HG03521 (cell line): Measurements from ENCODE around the gene VN1R4.
"Not testable (repeated sequence)": the region's sequence is repeated elsewhere in the genome, so short reads cannot be mapped to it uniquely, and the experiment has no call there.

Experiments used
- ATAC-seq: cut with Tn5 transposase; IDR thresholded peaks from one replicate; pipeline ENCODE4 v1.9.1; 2021; ENCODE audit warnings: mild to moderate bottlenecking, moderate library complexity; ENCODE audit not compliant: unreplicated experiment

Gene VN1R4

DNA sequence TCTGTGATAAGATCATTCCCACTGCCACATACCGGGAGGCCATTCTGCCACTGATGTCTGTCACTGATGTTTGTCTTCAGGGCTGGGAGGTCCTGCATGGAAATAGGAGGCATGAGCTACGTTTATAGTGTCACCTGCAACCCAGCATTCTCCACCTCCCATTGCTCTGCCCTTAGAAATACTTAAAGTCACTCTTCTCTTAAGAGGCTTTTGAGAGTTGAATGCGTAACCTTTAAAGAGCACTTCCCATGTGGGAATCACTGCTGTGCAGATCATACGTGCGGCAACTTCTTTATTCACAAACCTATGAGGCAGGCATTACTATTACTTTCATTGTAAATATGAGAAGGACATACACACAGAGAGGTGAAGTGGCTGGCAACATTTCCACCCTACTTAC, at the start of gene VN1R4:
VN1R4 (minus strand) TSS at position 101 of the 400 bp plus-strand sequence; CDS start at position 43, 58 bp downstream.
- ATAC-seq, result not testable (repeated sequence)

GRCh38 chr19:53311897-53312296, 44.4 kb upstream of the VN1R4 start:
- ATAC-seq, result no peak

DNA sequence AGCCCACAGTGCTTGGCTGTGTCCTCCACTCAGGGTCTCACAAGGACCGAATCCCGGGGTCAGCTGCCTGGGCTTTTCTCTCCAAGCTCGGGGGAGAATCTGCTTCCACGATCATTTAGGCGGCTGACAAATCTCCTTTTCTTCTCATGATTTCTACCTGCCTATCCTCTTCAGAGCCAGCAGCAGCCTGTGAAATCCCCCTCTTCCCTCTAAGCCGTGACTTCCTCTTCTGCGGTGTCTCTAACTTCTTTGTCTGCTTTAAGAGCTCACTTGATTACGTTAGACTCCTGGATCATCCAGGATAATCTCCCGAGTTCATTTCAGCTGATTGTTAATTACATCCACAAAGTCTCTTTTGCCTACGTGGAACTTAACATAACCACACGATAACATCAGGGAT, 43.5 kb upstream of the VN1R4 start:
- ATAC-seq, result no peak

DNA sequence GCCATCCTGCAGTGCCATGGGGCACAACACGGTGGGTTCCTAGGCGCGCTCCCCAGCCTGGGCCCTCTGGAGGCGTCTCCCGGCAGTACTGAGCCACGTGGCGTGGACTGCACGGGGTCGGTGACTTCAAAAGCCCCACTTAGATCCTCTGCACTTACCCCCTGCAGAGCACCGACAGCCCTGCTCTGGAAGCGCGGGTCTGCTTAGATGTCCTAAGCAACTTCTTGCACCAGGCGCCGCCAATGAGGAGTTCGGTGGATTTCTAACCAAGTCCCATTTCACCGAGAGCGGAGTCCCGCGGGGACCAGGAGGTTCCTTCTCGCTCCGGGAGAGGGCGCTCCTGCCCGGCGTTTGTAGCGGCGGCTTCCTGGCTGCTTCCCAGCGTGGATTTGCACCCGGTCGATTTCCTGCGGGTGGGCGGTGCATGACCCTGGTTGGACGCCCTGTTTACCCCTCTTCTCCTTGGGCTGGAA, 40.9 kb upstream of the VN1R4 start:
- ATAC-seq, result no peak

GRCh38 chr19:53301341-53301740, 33.8 kb upstream of the VN1R4 start:
- not testable (repeated sequence) for ATAC-seq

- ATAC-seq, result no peak
Observed at GRCh38 chr19:53294786-53295441, 27.4 kb upstream of the VN1R4 start.

GRCh38 chr19:53290758-53291549, 23.4 kb upstream of the VN1R4 start:
- ATAC-seq, result no peak

GRCh38 chr19:53285087-53285486, 17.6 kb upstream of the VN1R4 start:
- no peak for ATAC-seq

DNA sequence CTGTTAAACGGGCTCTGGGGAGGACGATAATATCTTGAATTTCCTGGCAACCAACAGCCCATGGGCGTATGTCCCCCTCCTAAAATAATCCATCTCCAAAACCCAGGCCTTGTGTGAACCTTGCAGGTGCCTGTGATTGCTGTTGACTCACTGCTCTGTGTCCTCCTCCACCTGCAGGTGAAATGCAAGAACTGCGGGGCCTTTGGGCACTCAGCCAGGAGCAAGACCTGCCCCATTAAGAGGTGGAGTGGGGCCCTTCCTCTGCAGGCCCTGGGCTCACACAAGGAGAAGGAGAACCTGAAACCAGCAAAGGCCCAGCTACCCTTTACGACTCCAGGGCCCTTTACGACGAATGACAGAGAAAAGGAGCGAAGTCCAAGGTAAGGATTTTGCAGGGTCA, 14.4 kb upstream of the VN1R4 start:
- not testable (repeated sequence) for ATAC-seq

DNA sequence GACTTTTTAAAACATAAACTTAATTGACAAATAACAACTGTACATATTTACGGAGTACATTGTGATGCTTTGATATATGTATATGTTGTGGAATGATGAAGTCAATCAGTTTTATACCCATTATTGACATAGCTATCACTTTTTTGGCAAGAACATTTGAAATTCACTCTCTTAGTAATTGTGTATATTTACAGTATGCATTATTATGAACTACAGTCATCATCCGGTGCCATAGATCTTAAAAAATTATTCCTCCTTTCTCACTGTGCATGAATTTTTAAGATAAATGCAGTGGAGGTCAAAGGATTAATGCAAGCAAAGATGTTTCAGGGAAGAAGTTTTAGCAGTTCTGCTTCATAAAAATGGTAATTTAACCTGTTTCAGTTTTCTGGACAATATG, 8.0 kb upstream of the VN1R4 start:
- no peak for ATAC-seq

DNA sequence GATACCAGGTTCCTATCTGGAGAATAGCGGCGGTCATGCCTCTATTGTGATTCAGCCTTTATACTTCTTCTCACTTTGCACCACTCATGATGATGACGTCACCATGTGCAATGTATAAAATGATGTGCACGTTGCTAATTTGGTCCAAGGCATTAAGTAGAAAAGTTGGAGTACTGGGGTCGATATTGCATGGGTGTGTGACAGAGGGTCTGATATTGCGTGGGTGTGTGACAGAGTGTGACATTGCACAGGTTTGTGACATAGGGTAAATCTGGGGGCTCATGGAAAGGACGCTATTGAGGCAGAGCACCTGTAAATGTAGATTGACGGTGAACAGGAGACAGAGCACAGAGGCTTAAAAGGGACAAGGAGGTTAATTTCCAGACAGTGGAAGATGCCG, 4.5 kb upstream of the VN1R4 start:
- ATAC-seq, result no peak

DNA sequence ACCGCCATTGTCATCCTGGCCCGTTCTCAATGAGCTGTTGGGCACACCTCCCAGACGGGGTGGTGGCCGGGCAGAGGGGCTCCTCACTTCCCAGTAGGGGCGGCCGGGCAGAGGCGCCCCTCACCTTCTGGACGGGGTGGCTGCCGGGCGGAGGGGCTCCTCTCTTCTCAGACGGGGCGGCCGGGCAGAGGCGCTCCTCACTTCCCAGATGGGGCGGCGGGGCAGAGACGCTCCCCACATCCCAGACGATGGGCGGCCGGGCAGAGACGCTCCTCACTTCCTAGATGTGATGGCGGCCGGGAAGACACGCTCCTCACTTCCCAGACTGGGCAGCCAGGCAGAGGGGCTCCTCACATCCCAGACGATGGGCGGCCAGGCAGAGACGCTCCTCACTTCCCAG, 2.3 kb upstream of the VN1R4 start:
- not testable (repeated sequence) for ATAC-seq

- ATAC-seq, result not testable (repeated sequence)
Observed at GRCh38 chr19:53257715-53258342, 9.7 kb downstream of the VN1R4 start, which contains the start of gene VN1R2. VN1R2 (plus strand) TSS chr19:53258292; CDS start chr19:53258376, 84 bp downstream.

DNA sequence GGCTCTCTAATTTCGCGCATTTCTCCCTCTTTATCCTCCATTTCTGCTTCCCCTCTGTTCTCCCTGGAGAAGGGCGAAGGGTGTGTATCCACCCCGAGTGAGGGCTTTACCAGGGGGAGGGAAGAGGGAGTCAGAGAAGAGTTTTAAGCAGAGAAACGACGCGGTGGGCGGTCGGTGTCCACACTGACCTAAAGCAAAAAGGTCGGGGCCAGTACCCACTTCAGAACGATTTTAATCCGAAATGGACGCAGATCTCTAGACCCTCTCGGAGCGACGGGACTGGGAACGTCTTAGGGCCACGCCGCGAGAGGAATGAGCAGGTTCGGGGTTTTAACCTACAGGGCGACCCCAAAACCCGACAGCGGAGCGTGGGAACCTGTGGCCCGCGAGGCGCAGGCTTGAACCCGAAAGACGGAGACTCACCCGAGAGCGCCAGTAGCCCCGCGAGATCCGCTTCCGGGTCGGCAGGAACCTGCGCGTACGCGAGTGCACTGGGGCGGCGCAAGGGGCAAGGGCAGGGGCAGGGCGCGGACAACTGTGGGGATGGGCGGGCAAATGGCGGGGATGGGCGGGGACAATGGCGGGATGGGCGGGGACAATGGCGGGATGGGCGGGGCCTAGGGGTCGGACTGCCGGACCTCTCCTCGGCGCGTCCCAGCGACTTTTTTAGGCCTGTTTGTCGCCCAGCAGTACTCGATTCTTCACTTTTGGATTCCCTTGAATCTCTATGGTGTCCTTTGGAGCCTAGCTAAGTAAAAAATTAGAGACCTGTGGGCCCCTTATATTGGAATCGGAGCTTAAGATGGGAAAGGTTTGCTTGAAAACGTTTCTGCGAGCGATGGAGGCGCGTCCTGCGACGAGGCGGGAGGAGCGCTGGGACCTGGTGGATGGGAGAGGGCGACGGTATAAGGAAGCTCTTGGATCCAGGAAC, 12.8 kb downstream of the VN1R4 start, which contains the start of gene ZNF677:
ZNF677 (minus strand) TSS at position 463 of the 931 bp plus-strand sequence. CDS start 3,323 bp downstream, outside the sequence.
- no peak for ATAC-seq

GRCh38 chr19:53246498-53246897, 21.0 kb downstream of the VN1R4 start:
- ATAC-seq, result no peak

GRCh38 chr19:53237114-53237777, 30.3 kb downstream of the VN1R4 start:
- no peak for ATAC-seq

- no peak for ATAC-seq
Observed at GRCh38 chr19:53224606-53225005, 42.9 kb downstream of the VN1R4 start.

DNA sequence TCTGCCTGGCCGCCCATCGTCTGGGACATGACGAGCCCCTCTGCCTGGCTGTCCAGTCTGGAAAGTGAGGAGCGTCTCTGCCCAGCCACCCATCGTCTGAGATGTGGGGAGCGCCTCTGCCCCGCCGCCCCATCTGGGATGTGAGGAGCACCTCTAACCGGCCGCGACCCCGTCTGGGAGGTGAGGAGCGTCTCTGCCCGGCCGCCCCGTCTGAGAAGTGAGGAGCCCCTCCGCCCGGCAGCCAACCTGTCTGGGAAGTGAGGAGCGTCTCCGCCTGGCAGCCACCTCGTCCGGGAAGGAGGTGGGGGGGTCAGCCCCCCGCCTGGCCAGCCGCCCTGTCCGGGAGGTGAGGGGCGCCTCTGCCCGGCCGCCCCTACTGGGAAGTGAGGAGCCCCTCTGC, 44.8 kb downstream of the VN1R4 start:
- not testable (repeated sequence) for ATAC-seq
